HG03460 (cell line): ENCODE measurements around the gene PGM2L1.
"Not testable (repeated sequence)": the region's sequence is repeated elsewhere in the genome, so short reads cannot be mapped to it uniquely, and the experiment has no call there.

Source experiments
- ATAC-seq: cut with Tn5 transposase; IDR thresholded peaks from one replicate; pipeline ENCODE4 v1.9.1; 2021; ENCODE audit not compliant: unreplicated experiment

PGM2L1 gene

GRCh38 chr11:74341921-74342320 lies 56.3 kb downstream of the PGM2L1 start:
- no peak for ATAC-seq

- ATAC-seq: no peak
These were observed 58.6 kb downstream of the PGM2L1 start for GRCh38 chr11:74339619-74340018.

GRCh38 chr11:74338963-74339362 lies 59.3 kb downstream of the PGM2L1 start:
- no peak for ATAC-seq

- ATAC-seq: no peak
These were observed 65.0 kb downstream of the PGM2L1 start for GRCh38 chr11:74333193-74333592.

GRCh38 chr11:74332291-74332690 lies 65.9 kb downstream of the PGM2L1 start:
- no peak for ATAC-seq

- not testable (repeated sequence) for ATAC-seq
These were observed 67.2 kb downstream of the PGM2L1 start for GRCh38 chr11:74331000-74331399.

- ATAC-seq: no peak
These were observed 68.0 kb downstream of the PGM2L1 start for GRCh38 chr11:74330075-74330858.

GRCh38 chr11:74327076-74327475 lies 71.2 kb downstream of the PGM2L1 start:
- ATAC-seq: no peak

GRCh38 chr11:74326665-74327064 lies 71.6 kb downstream of the PGM2L1 start:
- no peak for ATAC-seq

GRCh38 chr11:74325649-74326645 lies 72.3 kb downstream of the PGM2L1 start:
- no peak for ATAC-seq

- no peak for ATAC-seq
These were observed 75.6 kb downstream of the PGM2L1 start for GRCh38 chr11:74322667-74323066.

GRCh38 chr11:74321487-74322188 lies 76.6 kb downstream of the PGM2L1 start:
- ATAC-seq: no peak

- ATAC-seq: no peak
These were observed 77.7 kb downstream of the PGM2L1 start for GRCh38 chr11:74320538-74320937.

- no peak for ATAC-seq
These were observed 79.0 kb downstream of the PGM2L1 start for GRCh38 chr11:74319139-74319816.

GRCh38 chr11:74318241-74318932 lies 79.8 kb downstream of the PGM2L1 start:
- no peak for ATAC-seq

GRCh38 chr11:74316772-74317505 lies 81.3 kb downstream of the PGM2L1 start:
- no peak for ATAC-seq

- no peak for ATAC-seq
These were observed 85.9 kb downstream of the PGM2L1 start for GRCh38 chr11:74312326-74312725.

- no peak for ATAC-seq
These were observed 86.8 kb downstream of the PGM2L1 start, which contains the start of gene P4HA3 for GRCh38 chr11:74311352-74311926. TSS of gene P4HA3 (minus strand) at chr11:74311640. CDS start at chr11:74311611, 29 bp downstream.

GRCh38 chr11:74310857-74311256 lies 87.4 kb downstream of the PGM2L1 start:
- ATAC-seq: no peak
